Measurements from ENCODE around the gene ERI3.
"Not testable (repeated sequence)": the region's sequence is repeated elsewhere in the genome, so short reads cannot be mapped to it uniquely, and the experiment has no call there.

ERI3 gene

DNA sequence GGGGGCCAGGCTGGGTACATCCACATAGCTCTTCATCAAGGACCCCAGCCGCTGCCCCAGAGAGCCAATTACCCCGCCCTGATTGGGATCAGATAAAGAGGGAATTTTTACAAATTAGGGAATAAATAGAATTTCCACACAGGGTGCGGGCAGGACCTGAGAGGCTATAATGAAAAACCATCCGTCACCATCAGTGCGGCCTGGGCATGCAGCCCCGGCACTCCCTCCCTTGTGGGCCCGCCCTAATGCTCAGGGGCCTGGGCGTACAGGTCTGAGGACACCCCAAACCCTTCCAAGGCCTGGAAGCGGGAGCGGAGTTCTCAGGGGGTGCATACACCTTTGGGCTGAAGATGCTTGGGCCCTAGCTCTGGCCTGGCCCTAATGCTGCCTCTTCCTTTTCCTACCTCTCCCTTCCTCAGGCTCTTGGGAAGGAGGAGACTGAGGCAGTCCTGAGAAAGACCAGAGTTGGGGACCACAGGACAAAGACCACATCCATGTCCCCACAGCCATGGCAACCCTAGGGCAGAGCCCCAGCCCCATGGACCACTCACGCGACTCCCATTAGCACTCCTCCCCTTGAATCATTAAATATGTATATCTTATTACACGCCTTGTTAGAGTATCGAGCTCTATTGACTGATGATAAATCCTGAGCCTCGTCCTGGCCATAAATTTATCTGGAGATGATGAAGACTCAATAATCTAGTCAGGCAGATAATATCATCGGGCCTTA is 125.5 kb downstream of the ERI3 start:
- no peak for DNase-seq

DNA sequence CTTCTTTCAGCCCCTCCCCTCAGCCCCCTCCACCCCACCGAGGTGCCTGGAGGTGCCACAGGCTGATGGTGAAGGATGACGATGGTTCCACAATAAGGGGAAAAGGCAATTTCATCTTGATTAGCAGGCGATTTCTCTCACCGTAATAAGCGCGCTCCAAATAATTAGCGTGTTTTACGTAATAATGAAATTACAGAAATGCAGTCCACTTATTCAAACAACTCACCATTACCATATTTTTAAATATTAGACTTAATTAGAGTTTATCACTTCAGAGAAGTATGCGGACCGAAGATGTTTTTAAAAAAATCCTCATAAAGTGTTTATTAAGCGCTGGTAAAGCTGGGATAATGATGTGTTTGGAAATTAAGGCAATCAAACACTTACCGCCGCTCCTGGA is 126.8 kb downstream of the ERI3 start:
- no peak for DNase-seq

DNA sequence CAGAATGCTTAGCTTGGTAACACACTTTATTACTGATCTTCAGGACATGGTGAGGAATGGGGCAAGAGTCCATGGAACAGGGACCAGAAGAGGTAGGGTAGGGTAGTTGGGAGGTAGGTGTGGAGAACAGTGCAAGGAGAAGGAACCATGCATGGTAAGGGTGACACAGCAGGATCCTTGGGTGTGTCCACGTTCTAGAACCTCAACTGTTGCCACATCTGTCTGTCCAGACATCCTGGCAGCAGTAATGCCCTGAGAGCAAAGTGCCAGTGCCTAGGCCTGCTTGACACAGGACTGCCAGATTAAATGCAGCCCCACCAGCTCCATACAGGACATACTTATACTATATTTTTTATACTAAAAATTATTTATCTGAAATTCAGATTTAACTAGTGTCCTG is 127.8 kb downstream of the ERI3 start:
- no peak for DNase-seq

DNA sequence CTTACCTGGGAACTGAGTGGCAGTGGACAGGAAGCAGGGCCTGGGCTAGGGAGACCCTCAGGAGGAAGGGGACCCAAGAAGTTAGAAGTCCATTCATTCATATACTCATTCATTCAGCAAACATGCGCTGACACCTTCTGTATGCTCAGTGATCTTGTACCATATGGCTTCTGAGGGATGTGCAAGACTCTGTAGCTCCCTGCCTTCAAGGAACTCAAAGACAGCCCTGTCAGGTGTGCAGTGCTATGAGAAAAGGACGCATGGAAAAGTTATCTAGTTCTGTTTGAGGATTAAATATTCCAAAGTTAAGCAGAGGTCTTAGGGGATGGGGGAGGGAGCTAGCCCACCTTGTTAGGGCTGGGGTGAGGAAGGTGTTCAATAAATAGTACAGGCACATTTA is 129.3 kb downstream of the ERI3 start:
- no peak for DNase-seq

DNA sequence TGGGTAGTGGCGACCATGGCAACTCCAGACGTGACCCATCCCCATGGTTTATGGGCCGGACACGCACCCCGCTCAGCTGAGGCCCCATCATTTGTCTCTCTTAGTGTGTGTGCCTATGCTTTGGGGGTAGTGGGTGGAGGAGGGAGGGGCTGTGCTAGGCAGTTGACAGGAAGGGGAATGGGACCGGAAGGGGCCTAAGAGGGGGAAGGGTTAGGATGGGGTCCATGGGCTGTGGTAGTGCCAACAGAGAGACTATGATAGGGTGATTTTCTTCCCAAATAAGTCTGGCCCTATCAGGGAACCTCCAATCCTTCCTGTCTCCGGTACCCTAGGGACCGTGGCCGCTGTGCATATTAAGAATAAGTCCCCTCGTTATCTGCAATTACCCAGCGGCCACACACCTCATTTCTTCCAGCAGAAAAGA is 131.9 kb downstream of the ERI3 start:
- DNase-seq: no peak

DNA sequence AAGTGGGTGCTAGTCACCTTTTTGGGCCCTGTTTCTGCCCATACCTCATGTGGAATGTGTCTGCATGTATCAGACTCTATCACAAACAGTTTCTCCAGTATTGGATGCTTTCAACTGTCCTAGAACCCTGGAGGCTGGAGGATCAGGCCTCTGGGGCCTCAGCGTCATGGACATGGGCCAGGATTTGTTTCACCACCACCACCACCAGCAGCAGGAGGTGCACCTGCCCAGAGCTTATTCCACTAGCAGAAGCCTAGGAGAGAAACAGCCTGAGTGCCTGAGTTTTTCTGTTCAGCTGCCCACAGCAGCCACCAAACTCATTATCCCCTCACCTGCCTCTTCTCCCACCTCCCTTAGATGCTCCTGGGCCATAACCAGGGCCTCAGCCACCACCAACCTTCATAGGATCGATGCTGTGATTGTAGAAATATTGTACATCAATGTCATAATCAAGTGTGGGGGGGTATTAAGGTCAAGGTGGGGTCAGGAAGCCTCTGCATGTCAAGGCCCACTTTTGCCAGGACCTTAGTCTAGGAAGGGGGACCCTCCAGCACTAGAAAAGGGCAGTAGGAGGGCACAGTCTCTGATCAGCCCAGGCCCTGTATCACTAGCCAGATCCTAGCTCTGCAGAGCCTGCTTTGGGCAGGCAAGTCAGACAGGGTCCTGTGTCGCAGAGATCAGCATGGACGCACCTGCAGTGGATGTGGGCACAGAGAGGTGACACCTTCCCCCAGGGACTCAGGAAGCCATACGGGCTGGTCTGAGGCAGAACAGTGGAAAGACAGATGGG is 132.5 kb downstream of the ERI3 start:
- DNase-seq: no peak

DNA sequence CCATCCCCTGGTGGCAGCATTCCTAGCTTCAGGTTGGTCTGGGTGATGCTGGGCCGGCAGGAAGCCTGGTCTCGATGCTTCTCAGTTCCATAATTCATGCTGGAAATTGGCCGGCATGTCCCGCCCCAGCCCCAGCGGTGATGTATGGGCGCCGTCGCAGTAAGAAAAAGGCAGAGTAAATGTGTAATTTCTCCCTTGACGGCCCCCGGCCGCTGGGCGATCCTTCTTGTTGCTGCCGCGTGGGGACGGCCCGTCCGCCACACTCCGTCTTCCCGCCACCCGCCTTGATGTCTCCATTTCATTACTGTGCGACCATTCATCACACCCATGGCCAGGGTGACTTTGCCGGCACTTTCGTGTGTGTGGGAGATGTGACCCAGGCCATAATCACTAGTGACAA is 133.3 kb downstream of the ERI3 start:
- DNase-seq: no peak

DNA sequence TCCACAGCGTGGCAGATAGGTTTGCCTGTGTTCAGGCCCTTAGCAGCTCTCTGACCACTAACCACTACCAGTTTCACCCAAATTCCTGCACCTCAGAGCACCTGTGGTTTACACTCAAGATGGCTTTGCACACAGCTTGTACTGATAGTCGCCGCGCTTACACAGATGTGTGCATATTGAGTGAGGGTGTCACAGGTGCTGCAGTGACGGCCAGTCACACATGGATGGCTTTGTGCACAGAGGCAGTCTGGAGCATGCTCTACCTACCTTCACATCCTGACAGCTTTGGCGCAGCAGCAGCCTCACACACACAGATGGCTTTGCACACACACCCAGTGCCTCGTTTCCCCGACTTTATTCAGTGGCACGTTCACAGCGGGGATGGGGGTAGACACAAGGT is 134.3 kb downstream of the ERI3 start:
- DNase-seq: no peak

DNA sequence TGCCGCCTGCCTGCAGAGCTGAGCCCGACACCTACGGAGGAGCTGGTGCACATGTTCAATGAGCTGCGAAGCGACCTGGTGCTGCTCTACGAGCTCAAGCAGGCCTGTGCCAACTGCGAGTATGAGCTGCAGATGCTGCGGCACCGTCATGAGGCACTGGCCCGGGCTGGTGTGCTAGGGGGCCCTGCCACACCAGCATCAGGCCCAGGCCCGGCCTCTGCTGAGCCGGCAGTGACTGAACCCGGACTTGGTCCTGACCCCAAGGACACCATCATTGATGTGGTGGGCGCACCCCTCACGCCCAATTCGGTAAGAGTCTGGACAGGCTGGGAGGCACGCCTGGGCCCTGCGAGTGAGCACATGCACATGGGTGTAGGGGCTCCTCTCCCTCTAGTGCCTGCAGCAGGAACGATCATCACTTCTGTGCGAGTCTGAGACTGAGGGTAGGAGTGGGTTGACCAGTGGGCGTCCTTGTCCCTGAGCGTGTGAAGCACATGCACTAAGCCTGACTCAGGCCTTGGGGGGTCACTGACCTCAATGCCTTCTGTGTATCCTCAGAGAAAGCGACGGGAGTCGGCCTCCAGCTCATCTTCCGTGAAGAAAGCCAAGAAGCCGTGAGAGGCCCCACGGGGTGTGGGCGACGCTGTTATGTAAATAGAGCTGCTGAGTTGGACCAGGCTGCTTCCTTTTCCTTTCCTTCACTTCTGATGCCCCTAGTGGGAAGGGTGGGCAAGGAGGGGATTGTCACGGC is 134.9 kb downstream of the ERI3 start:
- DNase-seq: no peak

DNA sequence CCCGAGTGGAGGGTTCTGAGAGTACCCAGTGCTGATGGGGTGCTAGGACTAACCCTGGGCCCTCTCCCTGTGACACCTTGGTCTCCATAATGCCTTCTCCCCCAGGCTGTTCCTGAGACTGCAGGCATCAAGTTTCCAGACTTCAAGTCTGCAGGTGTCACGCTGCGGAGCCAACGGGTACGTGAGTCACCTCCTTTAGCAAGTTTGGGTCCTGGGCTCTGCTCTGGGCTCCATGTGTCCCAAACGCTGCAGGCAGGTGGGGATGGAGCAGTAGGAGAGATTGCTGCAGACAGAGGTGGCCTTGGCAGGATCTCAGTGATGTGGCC is 135.8 kb downstream of the ERI3 start:
- no peak for DNase-seq

DNA sequence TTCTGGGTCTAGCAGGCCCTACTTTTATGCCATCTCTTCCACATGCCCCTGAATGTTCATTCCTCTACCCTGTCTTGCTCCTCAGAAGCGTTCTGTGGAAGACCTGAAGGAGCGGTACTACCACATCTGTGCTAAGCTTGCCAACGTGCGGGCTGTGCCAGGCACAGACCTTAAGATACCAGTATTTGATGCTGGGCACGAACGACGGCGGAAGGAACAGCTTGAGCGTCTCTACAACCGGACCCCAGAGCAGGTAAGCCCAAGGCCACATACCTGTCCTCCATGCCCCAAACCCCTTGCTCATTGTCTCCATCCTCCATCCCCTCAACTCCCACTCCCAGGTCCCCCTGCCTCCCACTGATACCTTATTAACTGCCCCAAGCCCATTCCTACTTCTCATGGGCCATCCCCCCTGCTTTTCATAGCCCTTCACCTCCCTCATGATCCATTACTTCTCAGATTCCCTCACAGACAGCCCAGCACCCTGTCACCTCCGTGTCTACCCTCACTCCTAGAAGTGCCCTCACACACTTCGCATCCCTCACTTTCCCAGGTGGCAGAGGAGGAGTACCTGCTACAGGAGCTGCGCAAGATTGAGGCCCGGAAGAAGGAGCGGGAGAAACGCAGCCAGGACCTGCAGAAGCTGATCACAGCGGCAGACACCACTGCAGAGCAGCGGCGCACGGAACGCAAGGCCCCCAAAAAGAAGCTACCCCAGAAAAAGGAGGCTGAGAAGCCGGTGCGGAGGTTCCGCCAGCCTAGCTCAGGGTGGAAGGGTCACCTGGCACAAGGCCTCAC is 136.4 kb downstream of the ERI3 start:
- no peak for DNase-seq

DNA sequence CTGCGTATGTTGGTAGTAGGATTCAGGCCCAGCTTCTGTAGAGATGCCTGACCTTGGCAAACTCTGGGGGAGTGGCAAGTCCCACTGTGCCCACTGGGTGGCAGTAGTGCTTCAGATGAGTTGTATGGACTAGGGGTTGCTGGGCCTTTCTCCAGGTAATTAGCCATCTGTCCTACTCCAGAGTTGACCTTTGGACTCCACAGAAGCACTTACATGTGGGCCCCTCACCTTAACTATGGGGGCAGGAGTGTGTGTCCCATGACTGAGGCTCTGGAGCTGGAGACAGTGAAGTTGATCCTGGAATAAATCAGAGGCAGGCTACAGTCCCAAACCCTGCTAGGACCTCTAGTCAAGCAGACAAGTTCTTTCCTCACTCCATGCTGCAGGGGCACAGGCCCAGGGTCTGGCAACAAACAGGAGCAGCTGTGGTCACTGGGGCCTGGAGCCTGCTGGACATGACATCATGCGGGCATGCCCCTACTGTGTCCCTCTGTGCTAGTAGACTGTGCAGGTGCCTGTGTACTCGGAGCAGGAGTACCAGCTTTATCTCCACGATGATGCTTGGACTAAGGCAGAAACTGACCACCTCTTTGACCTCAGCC is 137.1 kb downstream of the ERI3 start:
- peak; percentile 89 for DNase-seq

DNA sequence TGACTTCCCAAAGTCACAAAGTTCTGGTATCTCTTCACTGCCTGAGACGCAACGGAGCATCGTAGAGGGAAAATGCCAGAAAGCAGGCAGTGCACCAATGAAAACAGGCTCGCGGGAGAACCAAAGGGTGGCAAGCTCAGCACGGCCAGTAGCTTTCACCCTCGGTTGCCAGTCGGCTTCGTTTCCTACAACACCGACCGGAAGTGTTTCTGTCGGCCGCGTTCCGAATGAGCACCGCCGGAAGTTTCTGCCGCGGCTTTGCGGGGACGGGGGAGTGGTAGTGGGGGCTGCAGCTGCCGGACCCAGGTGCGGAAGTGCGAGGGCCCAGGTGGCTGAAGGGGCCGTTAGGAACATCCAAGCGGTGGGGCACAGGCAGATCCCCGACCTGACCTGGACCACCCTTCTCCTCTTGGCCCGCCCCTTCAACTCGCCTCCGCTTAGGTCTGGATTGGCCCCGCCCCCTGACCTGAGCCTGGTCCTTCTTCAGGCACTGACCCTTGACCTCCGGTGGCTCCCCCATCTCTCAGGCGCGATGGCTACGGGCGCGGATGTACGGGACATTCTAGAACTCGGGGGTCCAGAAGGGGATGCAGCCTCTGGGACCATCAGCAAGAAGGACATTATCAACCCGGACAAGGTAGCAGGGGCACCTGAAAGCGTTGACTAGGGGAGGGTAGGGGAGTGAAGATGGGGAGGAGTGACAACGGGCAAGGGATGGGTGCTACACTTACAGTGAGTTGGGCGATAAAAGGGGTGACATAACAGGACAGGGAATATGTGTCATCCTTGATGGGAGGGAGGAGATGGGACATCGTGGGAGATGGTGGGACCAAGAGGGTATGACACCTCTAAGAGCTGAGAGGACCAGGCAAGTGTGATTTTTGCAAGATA is 141.6 kb downstream of the ERI3 start, which contains the start of gene DMAP1:
Gene DMAP1 (plus strand): TSS at position 250 of the 891 bp plus-strand sequence. CDS start 283 bp downstream, at position 533.
- peak; percentile 91 for DNase-seq

DNA sequence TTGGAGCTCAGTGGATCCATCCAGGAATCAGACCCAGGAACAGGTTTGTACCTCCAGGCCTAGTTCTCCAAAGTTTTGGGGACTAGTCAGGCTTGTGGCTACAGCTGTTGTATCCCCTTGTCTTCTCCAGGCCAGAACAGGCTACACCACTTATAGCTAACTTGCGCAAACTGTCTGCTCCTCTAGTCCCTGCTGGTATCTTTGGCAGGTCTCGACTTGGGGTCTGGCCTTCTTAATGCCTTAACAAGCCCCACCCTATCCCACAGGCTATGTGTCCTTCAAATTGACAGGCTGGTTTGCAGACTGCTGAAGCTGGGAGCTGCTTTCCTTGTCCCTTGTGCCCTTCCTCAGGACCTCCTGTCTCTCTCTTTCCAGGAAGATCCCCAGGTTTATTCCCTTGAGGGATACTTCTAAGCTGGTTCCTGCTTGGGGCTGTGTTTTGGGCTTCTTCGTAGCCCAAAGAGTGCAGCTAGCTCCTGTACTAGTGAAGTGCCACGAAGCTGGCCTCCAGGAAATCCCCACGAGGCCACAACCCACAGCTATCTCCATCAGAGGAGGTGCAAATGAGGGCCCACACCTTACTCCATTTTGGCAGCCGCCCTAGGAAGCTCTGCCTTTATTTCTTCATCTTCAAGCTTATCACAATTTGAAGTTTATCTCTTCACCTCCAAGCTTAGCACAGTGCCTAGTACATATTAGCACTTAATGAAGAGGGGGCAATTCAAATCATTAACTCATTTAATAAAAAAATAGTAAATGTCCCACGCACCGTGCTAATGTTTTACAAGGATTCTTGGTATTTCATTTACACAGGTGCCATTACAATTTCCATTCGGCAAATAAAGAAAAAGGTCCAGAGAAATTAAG is 142.5 kb downstream of the ERI3 start:
- peak; percentile 55 for DNase-seq

DNA sequence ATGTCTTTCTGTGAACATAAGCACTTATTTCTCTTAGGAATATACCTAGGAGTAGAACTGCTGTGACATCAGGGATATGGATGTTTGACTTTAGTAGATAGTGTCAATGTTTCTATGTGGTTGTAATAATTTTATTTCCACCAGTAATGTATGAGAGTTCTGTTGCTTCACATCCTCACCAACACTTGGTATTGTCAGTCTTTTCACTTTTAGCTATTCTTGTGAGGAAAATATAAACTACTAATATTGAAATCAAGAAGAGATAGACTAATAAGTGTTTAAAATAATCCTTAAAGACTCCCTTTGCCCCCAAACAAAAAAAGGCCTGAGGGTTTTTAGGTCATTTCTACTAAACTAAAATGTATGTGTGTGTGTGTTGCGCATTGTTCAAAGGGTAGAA is 144.5 kb downstream of the ERI3 start:
- no peak for DNase-seq

DNA sequence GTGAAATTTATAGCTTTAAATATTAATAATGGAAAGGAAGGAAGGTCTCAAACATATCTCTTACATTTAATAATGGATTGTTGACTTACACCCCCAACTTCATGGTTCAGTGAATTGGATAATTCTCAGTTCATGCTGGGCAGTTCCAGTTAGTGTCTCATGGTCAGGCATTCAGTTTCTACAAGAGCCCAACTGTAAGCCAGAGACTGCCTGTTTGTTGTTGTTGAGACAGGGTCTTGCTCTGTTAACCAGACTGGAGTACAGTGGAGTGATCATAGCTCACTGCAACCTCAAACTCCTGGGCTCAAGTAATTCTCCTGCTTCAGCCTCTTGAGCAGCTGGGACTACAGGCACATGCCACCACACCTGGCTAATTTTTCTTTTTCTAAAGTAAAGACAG is 146.8 kb downstream of the ERI3 start:
- DNase-seq: no peak

DNA sequence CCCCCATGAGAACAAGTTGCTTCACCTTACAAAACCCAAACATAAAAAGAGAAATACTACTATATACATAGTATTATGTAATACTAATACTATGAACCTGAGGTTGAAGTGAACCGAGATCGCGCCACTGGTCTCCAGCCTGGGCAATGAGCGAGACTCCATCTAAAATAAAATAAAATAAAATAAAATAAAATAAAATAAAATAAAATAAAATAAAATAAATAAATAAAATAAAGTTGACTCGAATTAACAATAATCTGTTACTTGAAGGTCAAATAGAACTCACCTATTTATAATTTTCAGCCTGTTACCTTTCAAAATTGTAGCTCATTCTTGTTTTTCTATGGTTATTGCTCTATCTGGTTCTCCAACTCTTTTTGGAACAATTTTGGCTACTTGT is 148.5 kb downstream of the ERI3 start:
- DNase-seq: not testable (repeated sequence)

DNA sequence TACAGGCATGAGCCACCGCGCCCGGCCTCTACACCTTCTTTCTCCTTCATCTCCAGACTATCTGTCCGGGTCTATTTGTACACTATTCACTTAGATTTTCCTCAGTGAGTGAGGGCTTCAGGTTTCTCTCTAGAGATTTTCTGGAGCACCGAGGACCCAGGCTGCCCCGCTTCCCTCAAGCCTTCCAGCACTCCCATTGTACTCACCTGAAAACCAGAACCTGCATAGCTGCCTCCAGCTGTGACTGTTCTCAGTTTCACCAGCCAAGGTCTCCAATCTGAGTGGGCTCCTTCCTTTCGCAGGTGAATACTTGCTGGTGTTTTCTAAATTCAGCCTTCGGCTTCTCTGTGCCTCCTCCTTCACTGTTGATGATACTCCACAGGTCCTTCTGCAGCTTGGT is 154.7 kb downstream of the ERI3 start:
- no peak for DNase-seq

DNA sequence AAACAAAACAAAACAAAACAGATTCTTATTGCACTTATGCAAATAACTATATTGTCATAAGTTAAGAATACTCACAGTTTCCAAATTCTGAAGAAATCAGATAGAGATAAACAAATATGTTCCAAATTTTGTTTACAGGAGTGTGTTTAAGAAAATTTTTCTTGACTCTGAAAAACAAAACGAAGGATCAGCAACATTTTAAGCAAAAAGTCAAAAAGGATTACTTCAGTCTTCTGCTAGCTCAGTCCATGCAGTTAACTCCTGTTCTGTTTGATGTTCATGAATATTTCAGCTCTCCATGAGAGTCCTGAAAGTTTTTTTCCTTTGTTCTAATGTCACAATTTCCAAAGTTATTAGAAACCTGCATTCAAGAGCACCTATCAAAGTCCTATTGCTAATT is 180.4 kb downstream of the ERI3 start:
- DNase-seq: no peak

Data from stimulated activated CD8-positive, alpha-beta memory T cell treated with anti-CD3 and anti-CD28 coated beads, Interleukin-4, amount 100 ng/mL, for 48 hours (primary cell).